GM12873 (cell line): ENCODE data around the gene C20orf141.

Experiments
- CTCF ChIP-seq: IDR thresholded peaks from 2 replicates; pipeline ENCODE4 v1.5.1; 2012; ENCODE audit warnings: low read depth, mild to moderate bottlenecking, moderate library complexity, low read length, control low read depth; ENCODE audit not compliant: insufficient read depth; ENCODE audit errors: missing control alignments

The C20orf141 gene

GRCh38 chr20:2820084-2820895, 5.5 kb downstream of the C20orf141 start:
- TF ChIP-seq CTCF: no peak

GRCh38 chr20:2820896-2821869, 6.4 kb downstream of the C20orf141 start:
- TF ChIP-seq CTCF: no peak

- no peak for TF ChIP-seq CTCF
Observed at GRCh38 chr20:2822073-2822472, 7.3 kb downstream of the C20orf141 start.

GRCh38 chr20:2825761-2826160, 11.0 kb downstream of the C20orf141 start:
- no peak for TF ChIP-seq CTCF

- no peak for TF ChIP-seq CTCF
Observed at GRCh38 chr20:2826655-2827054, 11.9 kb downstream of the C20orf141 start.

GRCh38 chr20:2829376-2829775, 14.6 kb downstream of the C20orf141 start:
- no peak for TF ChIP-seq CTCF

- TF ChIP-seq CTCF: no peak
Observed at GRCh38 chr20:2833761-2834160, 19.0 kb downstream of the C20orf141 start.
